ENCODE measurements around the gene FCN3.

DNA sequence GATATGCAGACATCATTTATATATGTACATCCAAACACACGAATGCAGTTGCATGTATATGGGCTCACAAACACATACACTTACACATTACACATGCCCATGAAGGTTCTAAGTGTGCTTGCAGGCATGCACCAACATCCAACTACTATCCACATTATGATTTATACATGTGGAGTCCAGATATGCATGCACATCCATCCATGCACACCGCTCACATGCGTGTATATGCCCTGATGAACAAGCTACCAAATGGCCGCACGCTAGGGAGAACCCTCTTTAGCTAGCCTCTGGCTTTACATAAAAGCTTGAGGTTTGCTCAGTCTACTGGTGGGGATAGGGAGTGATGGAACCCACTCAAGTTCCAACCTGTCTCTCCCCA lies 26.3 kb upstream of the FCN3 start:
- TF ChIP-seq, protein P1, sequence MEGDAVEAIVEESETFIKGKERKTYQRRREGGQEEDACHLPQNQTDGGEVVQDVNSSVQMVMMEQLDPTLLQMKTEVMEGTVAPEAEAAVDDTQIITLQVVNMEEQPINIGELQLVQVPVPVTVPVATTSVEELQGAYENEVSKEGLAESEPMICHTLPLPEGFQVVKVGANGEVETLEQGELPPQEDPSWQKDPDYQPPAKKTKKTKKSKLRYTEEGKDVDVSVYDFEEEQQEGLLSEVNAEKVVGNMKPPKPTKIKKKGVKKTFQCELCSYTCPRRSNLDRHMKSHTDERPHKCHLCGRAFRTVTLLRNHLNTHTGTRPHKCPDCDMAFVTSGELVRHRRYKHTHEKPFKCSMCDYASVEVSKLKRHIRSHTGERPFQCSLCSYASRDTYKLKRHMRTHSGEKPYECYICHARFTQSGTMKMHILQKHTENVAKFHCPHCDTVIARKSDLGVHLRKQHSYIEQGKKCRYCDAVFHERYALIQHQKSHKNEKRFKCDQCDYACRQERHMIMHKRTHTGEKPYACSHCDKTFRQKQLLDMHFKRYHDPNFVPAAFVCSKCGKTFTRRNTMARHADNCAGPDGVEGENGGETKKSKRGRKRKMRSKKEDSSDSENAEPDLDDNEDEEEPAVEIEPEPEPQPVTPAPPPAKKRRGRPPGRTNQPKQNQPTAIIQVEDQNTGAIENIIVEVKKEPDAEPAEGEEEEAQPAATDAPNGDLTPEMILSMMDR (IDR thresholded peaks at IDR 0.05; ENCODE audit: low read depth, low read length), result no peak
- no peak for TF ChIP-seq EZH2phosphoT487 (IDR thresholded peaks at IDR 0.05; ENCODE audit: low read depth)

All from OCI-LY3 (cell line).